Stimulated activated CD4-positive, alpha-beta T cell treated with anti-CD3 and anti-CD28 coated beads, Interleukin-1b, Interleukin-23, amount 100 ng/mL, for 48 hours (primary cell): ENCODE data around the gene MAP3K14.

Experiments
- DNase-seq: peaks from one replicate; pipeline ENCODE4 v3.0.0-alpha.2; 2020

The MAP3K14 gene

GRCh38 chr17:45298546-45299285 is 18.1 kb downstream of the MAP3K14 start:
- DNase-seq, result no peak

GRCh38 chr17:45296833-45297124 is 20.0 kb downstream of the MAP3K14 start:
- DNase-seq, result no peak

- DNase-seq, result no peak
These were observed 20.6 kb downstream of the MAP3K14 start for GRCh38 chr17:45296003-45296832.

DNA sequence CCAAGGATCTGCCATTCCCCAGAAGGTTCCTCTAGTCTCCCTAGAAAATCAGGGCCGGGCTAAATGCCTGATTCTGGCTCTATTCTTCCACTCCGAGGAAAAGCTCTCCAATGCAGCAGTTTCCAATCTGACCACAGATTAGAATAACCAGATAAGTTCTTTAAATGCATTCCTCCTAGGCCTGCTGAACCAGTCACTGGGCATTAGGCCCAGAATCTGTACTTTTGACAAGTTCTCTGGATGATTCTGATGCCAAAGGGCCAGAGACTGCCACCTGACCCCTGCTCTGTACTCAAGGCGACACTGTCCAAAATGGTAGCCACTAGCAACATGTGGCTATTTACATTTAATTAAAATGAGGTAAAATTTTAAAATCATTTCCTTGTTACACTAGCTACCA is 22.3 kb downstream of the MAP3K14 start:
- no peak for DNase-seq

- no peak for DNase-seq
These were observed 23.2 kb downstream of the MAP3K14 start for GRCh38 chr17:45293413-45294211.

DNA sequence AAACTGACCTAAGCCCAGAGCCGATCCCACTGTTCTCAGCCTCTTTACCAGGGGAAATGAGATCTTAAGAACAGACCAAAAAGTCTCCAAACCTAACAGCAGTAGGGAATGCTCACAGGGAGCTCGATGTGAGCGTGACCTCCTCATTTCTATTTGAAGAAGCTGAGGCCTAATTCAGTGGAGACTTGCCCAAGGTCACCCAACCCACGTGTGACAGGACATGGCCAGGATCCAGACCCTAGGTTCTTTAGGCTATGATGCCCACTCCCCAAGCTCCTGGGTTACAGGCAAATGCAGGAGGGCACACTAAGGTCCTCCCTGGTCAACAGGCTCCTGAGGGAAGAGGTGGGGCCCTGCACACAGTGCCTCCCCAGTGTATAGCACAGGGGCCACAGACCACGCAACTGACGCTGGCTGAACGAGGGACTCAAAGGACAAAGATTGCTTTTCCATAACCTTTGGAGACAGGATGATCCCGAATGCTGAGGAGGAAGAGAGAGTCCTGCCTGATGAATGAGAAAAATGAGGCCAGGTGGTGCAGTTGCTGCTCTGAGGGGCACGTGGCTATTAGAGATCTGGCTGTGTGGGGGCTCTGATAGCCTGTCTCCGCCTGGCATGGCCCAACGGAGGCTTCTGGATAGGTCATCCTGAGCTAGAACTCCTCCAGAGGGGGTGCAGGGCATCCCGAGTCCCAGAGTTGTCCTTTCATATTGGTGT is 24.0 kb downstream of the MAP3K14 start:
- DNase-seq, result no peak

DNA sequence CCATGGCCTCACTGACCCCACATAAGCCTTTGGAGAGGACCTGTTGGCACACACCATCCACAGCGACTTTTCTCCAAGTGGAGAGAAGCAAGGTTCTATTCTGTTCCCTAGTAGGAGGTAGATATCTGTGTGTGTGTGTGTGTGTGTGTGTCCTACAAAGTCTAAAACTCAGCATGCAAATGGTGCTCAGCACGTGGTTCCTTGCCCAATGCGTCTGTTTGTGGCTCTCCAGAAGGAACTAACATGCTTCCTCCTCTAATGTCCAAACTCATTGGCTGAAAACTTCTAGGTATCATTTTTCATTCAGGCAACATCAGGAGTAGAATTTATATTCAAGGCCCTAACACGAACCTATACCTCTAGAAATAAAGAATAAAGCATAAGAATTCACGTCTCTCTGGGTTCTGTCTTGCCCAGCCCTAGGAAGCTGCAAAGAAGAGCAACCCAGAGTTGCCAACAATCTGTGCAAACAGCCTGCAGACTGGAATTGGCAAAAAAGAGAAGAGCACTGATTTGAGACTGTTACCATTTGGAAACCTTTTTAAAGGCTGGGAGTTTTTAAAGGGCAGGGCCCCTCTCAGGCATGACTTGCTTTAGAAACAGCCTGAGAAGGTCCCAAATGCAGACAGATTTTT is 25.5 kb downstream of the MAP3K14 start:
- no peak for DNase-seq

DNA sequence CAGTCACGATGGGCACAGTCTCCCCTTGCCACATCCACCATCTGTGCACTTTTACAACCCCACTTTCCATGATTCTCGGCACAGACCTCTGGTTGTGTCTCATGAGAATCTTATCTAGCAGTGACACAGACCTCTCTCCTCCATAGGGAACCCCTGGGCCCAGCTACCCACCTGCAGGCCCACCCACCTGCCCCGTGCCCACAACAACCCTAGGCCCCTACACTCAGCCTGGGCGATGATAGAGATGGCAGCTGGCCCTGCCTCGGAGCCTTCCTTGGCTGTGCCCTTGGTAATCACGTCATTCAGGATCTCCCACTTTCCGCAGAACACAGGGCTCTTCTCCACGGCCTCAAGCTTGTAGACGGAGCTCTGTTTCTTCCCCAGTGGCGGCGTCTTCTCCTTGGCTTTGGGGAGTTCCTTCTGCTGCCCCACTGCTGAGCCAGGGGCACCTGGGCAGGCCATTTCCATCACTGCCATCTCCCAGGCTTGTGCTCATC is 26.5 kb downstream of the MAP3K14 start:
- no peak for DNase-seq

DNA sequence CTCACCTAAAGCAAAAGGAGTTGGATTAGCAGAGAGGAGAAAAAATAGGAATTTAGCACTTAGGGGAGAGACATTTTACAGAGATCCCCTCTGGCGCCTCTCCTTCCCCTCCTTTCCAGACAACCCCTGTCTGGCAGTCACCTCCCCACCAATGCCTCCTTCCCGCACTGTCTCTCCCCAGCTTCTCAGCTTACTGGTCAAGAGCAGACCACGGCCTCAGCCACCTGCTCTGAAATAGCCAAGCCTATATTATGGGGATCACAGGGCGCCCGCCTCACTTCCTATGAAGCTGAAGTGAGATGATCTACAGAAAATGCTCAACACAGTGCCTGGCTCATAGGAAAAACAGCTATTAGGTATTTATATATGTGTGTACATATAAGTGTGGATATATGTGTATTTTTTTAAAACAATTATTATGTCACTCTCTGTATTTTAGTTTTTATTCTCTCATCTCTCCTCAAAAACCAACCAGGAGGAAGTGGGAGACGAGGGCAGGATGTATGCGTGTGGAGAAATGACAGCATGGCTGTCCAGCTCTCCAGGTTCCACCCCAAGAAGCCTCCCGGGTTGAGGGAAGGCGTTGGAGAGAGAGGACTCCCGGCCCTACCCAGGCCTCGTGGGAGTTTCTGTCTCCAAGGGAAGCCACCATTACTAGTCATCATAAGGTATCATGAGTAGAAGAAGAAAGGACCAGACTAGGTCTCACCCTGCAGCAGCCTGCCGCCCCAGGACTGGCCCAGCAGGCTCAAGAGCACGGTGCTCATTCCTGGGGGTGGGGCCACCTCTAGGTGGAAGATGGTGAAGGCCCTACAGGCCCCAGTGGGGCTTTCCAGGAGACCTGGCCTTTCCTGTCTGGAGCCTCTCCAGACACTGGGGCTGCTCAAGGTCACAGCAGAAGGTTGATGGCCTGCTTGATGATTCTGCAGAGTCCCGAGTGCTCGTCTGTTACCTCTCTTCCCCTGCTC is 27.2 kb downstream of the MAP3K14 start:
- DNase-seq, result no peak

GRCh38 chr17:45288825-45289224 is 28.0 kb downstream of the MAP3K14 start:
- DNase-seq, result no peak

- no peak for DNase-seq
These were observed 29.0 kb downstream of the MAP3K14 start for GRCh38 chr17:45287526-45288500.

DNA sequence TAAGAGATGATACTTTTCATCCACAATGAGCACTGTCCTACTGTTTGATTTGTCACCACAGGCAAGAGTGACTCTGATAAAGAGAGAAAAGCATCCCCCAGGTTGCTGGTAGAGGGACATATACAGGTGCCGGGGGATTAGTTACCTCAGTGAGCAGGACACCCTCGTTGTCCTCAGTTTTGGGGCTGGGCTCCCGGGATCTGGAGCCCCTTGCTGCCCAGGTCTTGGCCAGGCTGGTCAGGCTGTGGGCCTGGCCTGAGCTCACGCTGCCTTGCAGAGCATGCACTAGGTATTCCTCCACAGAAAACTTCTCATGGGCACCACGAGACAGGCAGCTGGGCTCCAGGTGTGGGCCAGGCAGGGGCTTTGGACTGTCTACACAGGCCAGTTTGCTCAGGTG is 30.5 kb downstream of the MAP3K14 start:
- DNase-seq, result no peak

DNA sequence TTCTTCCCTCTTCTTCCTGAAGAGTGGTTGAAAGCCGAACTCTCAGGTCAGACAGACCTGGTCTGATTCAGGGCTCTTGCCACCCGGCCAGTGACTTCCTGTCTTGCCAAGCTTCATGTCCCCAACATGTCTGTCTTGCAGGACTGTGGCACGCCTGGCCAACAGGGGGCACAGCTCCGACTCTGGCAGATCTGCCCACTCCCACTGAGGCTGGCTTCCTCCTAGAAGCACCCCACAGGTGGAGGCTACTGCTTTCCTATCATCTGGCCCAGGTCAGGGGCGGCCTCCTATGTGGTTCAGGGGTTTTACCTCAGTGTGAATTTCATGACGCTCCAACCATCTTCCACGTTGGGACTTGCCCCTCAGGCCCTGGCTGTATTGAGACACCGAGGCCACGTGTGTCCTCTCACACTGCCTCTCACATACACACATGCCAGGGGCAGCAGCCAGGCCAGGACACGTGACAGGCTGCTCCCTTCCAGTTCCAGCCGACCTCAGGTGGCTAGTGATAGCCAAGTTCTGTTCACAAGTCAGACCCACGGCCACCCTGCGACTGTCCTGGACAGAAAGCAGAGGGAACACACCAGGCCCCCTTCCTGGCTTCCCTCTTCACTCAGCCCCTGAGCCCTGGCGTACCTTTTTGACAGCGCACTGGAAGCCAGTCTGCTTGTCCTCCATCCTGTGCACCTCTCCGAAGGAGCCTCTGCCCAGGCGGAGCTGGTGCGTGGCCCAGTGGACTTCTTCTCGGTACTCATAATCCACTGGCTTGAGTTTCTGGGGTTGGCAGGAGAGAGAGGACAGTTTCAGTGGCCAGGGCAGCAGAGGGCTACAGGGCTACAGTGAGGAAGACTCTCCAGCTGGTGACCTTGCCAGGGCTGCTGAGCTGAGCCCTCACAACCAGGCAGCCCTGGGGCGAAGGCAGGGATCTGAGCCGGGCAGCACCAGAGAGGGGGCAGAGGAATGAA is 32.4 kb downstream of the MAP3K14 start:
- peak; percentile 41 for DNase-seq

DNA sequence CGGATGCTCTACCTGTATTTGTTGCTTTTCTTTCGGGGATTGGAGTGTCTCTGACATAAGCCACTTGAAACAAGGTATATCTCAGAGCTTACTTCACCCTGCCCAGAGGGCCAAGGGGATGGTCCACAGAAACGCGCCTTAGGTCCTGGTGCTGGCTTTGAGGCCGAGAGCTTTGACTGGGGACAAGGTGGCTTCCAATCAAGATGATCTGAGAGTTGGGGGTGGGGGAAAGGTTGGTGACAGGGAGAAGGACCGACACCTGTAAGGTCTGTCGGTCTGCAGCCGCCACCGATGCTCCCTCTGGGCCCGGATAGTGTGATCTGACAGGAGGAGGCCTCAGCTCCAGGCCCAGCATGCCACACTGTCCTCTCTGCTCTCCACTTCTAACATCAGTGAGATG is 33.1 kb downstream of the MAP3K14 start:
- DNase-seq, result no peak

- no peak for DNase-seq
These were observed 33.9 kb downstream of the MAP3K14 start for GRCh38 chr17:45282683-45283644.

GRCh38 chr17:45279898-45280297 is 36.9 kb downstream of the MAP3K14 start:
- DNase-seq, result no peak

DNA sequence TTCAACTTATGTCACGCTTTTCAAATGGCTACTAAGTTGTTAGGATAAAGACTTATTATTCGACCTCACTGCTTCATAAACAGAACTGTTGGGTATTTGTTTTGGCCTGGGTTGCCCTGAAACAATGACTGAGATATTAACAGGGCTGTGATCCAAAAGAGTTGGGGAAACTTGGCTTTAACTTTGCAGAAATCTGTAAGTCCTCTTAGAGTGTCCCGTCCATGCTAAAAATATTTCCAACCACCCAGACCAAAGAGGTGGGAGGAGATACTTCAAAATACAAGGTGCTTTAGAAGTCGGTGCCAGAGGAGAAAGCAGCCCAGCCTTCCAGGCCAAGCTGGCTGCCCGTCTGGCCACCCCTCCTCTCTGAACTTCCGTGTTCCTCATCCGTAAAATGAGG is 38.8 kb downstream of the MAP3K14 start:
- DNase-seq, result no peak
